ENCODE measurements around the gene PTPRF. TPM values are rescaled to one million over a fixed set of nuclear protein-coding genes. Genes with fewer than 3 reads are reported as not detected.
A peak's percentile ranks its signal among the peaks of the same experiment; 100 is the strongest.

PTPRF gene
- total RNA-seq, 4 donors from 2014 or later = 104 to 243 (median 112) TPM

DNA sequence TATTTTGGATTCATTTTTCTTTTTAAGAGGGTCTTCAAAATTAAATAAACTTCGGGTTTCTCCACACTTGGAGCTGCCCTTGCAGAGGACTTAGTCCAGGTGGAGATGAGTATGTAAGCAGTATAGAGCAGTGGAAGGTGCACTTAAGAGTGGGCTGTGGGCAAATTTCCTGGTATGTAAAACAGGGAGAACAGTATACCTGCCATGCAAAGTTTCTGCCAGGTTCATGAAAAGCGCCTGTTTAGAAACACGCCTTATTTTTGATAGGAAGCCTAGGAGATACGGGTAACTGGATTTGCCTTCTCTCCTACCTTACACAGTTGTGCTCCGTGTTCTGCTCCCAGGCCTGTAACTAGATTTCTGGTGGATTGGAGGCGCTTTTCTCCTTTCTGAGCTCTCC, 120.5 kb downstream of the PTPRF start:
- Histone ChIP-seq H3K27me3 (no peaks in the 10 kb centered on the region), H3K27ac (peak overlapping the region; percentile 34 to 99 (median 89)), H3K4me3 (peak overlapping the region; percentile 54 to 97 (median 72)), H3K4me1 (peaks cover 10 to 44% (median 19%) of the 10 kb centered on the region in 3 donors), H3K36me3 (peaks cover 0 to 34% (median 16%) of the 10 kb centered on the region in 3 donors), H3K9me3 (no peaks in the 10 kb centered on the region)
- 30 to 31% methylated on average over 5 to 6 of the region's 6 CpGs for WGBS, 2 donors
- DNase-seq = no peak
- intact Hi-C loops (cut with DNase I) = no loop called here
- no peak for TF ChIP-seq POLR2A (IDR thresholded peaks at IDR 0.05)
- TF ChIP-seq, protein P1, sequence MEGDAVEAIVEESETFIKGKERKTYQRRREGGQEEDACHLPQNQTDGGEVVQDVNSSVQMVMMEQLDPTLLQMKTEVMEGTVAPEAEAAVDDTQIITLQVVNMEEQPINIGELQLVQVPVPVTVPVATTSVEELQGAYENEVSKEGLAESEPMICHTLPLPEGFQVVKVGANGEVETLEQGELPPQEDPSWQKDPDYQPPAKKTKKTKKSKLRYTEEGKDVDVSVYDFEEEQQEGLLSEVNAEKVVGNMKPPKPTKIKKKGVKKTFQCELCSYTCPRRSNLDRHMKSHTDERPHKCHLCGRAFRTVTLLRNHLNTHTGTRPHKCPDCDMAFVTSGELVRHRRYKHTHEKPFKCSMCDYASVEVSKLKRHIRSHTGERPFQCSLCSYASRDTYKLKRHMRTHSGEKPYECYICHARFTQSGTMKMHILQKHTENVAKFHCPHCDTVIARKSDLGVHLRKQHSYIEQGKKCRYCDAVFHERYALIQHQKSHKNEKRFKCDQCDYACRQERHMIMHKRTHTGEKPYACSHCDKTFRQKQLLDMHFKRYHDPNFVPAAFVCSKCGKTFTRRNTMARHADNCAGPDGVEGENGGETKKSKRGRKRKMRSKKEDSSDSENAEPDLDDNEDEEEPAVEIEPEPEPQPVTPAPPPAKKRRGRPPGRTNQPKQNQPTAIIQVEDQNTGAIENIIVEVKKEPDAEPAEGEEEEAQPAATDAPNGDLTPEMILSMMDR (IDR thresholded peaks at IDR 0.05) = no peak

DNA sequence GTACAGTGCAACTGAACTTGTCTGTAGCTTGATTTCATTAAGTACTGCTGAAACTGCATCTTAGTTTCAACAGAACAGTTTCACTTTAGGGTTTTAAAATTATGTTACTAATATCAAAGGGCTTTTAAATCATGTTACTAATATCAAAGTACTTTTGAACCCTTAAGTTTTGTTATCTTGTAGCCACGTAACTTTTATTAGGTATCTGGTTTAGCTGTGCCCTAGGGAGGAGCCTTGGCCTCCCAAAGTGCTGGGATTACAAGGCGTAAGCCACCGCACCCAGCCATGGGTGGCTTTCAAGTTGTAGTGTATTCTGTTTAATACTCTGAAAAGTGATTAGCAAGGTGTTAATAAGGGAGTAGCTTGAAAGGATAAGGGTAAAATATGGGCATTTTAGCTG, 121.2 kb downstream of the PTPRF start:
- no peaks in the 10 kb centered on the region for H3K27me3 ChIP-seq
- no peak for TF ChIP-seq POLR2A (IDR thresholded peaks at IDR 0.05)
- WGBS, 2 donors = 47 to 48% methylated on average over 3 of the region's 3 CpGs
- intact Hi-C loops (cut with DNase I) = no loop called here
- peaks cover 10 to 44% (median 19%) of the 10 kb centered on the region in 3 donors for H3K4me1 ChIP-seq
- H3K36me3 ChIP-seq = peaks cover 3 to 41% (median 23%) of the 10 kb centered on the region in 3 donors
- no peaks in the 10 kb centered on the region for H3K9me3 ChIP-seq
- no peak for DNase-seq
- peak overlapping the region in 3 of 4 donors; percentile 66 to 97 (median 79) for H3K4me3 ChIP-seq
- H3K27ac ChIP-seq = peak overlapping the region; percentile 1 to 99 (median 65)

DNA sequence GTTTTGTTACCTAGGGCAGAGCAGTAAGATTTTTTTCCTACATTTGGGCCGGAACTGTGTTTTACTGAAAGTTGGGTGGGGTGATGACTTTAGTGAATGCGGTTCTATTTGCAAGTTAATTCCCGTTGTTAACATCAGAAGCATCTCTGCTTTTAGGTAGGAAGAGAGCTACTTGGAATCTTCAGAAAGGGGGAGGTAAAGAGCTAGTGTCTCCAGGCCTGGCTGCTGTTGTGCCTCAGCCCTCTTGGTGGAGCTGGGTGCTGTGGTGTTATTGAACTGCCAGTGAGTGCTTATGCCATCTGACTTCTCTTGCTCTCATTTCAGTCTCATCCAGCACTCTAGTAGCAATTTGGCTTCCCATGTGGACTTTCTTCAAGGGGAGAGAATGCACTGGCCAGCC, 122.7 kb downstream of the PTPRF start:
- no peak for DNase-seq
- H3K27me3 ChIP-seq = no peaks in the 10 kb centered on the region
- no peak overlapping the region for H3K27ac ChIP-seq
- H3K9me3 ChIP-seq = no peaks in the 10 kb centered on the region
- 31 to 48% methylated on average over 2 to 3 of the region's 3 CpGs for WGBS, 2 donors
- intact Hi-C loops (cut with DNase I) = no loop called here
- TF ChIP-seq, protein P1 (IDR thresholded peaks at IDR 0.05) = peak in 4 of 6 experiments; percentile 4 to 25 (median 16)
- TF ChIP-seq POLR2A (IDR thresholded peaks at IDR 0.05) = no peak
- H3K4me1 ChIP-seq = peaks cover 10 to 43% (median 19%) of the 10 kb centered on the region in 3 donors
- no peak overlapping the region for H3K4me3 ChIP-seq
- H3K36me3 ChIP-seq = peaks cover 9 to 56% (median 29%) of the 10 kb centered on the region in 3 donors

DNA sequence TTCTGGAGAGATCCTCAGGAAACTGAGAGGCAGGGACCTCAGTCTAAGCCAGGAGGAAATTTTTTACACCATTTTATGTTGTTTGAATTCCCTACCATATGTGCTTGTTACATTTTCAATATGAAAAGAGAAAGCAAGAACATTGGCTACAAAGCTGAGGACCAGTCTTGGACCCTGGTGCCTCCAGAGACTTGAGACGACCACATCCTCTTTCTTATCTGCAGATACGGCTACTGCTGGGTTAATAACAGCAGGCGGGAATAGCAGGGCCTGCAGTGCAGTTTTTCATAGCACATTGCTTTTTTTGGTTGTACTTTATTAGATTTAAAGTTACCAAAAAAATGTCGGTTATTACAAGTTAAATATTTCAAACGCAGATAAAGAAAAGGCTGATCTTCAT, 123.2 kb downstream of the PTPRF start:
- H3K9me3 ChIP-seq = no peaks in the 10 kb centered on the region
- H3K36me3 ChIP-seq = peaks cover 9 to 61% (median 34%) of the 10 kb centered on the region in 3 donors
- peaks cover 10 to 37% (median 15%) of the 10 kb centered on the region in 3 donors for H3K4me1 ChIP-seq
- no peak overlapping the region for H3K27ac ChIP-seq
- TF ChIP-seq, protein P1 (IDR thresholded peaks at IDR 0.05) = no peak
- no peak for TF ChIP-seq POLR2A (IDR thresholded peaks at IDR 0.05)
- intact Hi-C loops (cut with DNase I) = no loop called here
- no peaks in the 10 kb centered on the region for H3K27me3 ChIP-seq
- H3K4me3 ChIP-seq = no peak overlapping the region
- 68 to 83% methylated on average over 5 of the region's 5 CpGs for WGBS, 2 donors
- no peak for DNase-seq

DNA sequence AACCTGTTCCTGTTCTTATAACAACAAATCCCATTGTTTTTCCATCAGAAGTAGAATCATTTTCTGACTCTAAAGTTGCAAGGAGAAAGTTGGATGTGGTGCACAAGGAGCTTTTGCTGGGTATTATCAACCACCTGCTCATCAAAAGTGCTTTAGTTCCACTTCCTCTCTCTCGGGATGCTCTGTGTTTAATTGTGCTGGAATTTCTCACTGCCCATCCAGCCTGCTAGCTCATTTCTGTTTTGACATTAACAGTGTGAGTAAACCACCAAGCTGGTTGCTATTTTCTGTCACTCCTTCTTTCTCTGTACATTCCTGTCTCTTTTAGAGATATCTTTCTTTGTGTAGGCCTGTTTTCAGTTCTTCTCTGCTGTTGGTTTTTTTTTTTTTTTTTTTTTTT, 125.3 kb downstream of the PTPRF start:
- intact Hi-C loops (cut with DNase I) = no loop called here
- Histone ChIP-seq H3K36me3 (peaks cover 20 to 82% (median 54%) of the 10 kb centered on the region in 3 donors), H3K4me3 (no peak overlapping the region), H3K9me3 (no peaks in the 10 kb centered on the region), H3K27ac (no peak overlapping the region), H3K27me3 (no peaks in the 10 kb centered on the region), H3K4me1 (peaks cover 7 to 31% (median 12%) of the 10 kb centered on the region in 3 donors)
- TF ChIP-seq POLR2A (IDR thresholded peaks at IDR 0.05) = no peak
- TF ChIP-seq, protein P1 (IDR thresholded peaks at IDR 0.05) = no peak
- DNase-seq = no peak
- WGBS, 2 donors = 42 to 73% methylated on average over 1 of the region's 1 CpG

Data from esophagus squamous epithelium (tissue), 5 donors.